HG02571 (cell line): Measurements from ENCODE around the gene PI4K2A.

Experiments used
- ATAC-seq: cut with Tn5 transposase; IDR thresholded peaks from one replicate; pipeline ENCODE4 v1.9.1; 2021; ENCODE audit warnings: mild to moderate bottlenecking, moderate library complexity; ENCODE audit not compliant: unreplicated experiment

PI4K2A gene

GRCh38 chr10:97703398-97704067 lies 63.1 kb downstream of the PI4K2A start:
- ATAC-seq: no peak

- ATAC-seq: no peak
Observed at GRCh38 chr10:97704341-97704740, 63.9 kb downstream of the PI4K2A start.

GRCh38 chr10:97705006-97705670 lies 64.7 kb downstream of the PI4K2A start:
- no peak for ATAC-seq

GRCh38 chr10:97707134-97707861 lies 66.8 kb downstream of the PI4K2A start:
- ATAC-seq: no peak

GRCh38 chr10:97708167-97708566 lies 67.7 kb downstream of the PI4K2A start:
- no peak for ATAC-seq

- ATAC-seq: no peak
Observed at GRCh38 chr10:97708976-97709946, 68.8 kb downstream of the PI4K2A start.

- no peak for ATAC-seq
Observed at GRCh38 chr10:97711640-97712572, 71.4 kb downstream of the PI4K2A start.

- ATAC-seq: no peak
Observed at GRCh38 chr10:97713339-97713825, 72.9 kb downstream of the PI4K2A start, which contains the start of gene MARVELD1. TSS of gene MARVELD1 (plus strand) at chr10:97713730. CDS start at chr10:97713877, 147 bp downstream.

- peak; percentile 57 for ATAC-seq
Observed at GRCh38 chr10:97713826-97714400, 73.4 kb downstream of the PI4K2A start.

GRCh38 chr10:97714401-97715258 lies 74.2 kb downstream of the PI4K2A start:
- ATAC-seq: peak; percentile 33

GRCh38 chr10:97715259-97715874 lies 74.9 kb downstream of the PI4K2A start:
- no peak for ATAC-seq

GRCh38 chr10:97717627-97718026 lies 77.2 kb downstream of the PI4K2A start:
- no peak for ATAC-seq

GRCh38 chr10:97718178-97718577 lies 77.7 kb downstream of the PI4K2A start:
- ATAC-seq: no peak

- ATAC-seq: no peak
Observed at GRCh38 chr10:97718659-97719142, 78.2 kb downstream of the PI4K2A start.

- no peak for ATAC-seq
Observed at GRCh38 chr10:97719602-97720001, 79.1 kb downstream of the PI4K2A start.

GRCh38 chr10:97721871-97722780 lies 81.7 kb downstream of the PI4K2A start:
- no peak for ATAC-seq
